GM19035 (cell line): ENCODE measurements around the gene UHRF1.
"Not testable (repeated sequence)": the region's sequence is repeated elsewhere in the genome, so short reads cannot be mapped to it uniquely, and the experiment has no call there.

Experiments
- ATAC-seq: cut with Tn5 transposase; IDR thresholded peaks from one replicate; pipeline ENCODE4 v1.9.1; 2021; ENCODE audit not compliant: unreplicated experiment

UHRF1 gene

DNA sequence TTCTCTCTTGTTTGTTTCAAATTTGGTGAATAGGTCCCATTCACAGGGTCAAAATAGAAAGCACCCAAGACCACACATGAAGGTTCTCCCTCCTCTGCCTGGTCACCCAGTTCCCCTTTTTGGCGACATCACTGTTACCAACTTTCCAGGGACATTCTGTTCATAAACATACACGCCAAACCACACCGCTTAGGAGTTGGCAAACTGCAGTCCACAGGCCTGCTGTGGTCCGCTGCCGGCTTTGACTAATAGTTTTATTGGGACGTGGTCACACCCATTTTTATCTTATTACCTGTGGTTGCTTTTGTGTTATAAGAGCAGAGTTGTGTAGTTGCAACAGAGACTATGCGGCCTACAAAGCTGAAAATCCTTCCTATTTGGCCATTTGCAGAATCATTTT lies 24.2 kb downstream of the UHRF1 start:
- ATAC-seq = no peak

DNA sequence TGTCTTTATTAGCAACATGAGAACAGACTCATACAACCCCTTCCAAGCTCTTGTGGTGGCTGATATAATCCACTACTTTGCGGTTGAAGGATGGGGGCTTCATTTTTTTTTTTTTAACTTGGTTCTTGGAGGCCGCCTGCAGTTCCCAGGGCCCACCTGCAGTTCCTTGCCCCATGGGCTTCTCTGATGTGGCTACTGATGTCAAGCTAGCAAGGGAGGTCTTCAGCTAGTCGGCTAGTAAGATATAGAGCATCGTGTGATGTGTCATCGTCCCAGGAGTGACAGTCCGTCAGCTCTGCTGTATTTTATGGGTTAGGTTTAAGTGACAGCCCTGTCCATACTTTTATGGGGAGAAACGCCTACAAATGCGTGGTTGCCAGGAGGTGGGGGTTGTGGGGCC lies 26.1 kb downstream of the UHRF1 start:
- no peak for ATAC-seq

DNA sequence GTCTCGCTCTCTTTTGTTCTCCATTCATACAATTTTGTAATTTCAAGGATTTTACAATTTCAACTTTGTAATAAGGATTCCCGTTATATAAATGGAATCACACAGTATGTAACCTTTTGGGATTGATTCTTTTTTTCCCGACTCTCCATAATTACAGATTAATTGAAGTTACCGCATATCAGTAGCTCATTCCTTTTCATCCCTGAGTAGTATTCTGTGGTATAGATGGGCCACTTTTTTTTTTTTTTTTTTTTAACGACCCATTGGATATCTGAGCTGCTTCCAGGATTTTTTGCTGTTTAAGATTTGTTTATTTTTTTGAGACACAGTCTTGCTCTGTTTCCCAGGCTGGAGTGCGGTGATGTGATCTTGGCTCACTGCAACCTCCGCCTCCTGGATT lies 27.8 kb downstream of the UHRF1 start:
- no peak for ATAC-seq

DNA sequence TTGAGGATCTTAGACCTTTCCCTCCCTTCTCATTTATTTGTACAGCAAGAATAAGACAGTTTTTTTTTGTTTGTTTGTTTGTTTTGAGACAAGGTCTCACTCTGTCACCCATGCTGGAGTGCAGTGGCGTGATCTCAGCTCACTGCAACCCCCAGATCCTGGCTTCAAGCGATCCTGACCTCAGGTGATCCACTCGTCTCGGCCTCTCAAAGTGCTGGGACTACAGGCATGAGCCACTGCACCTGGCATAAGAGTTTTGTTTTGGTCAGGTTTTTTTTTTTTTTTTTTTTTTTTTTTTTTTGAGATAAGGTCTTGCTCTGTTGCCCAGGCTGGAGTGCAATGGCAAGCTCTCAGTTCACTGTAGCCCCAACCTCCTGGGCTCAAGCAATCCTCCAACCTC lies 29.2 kb downstream of the UHRF1 start:
- ATAC-seq = not testable (repeated sequence)

GRCh38 chr19:4939466-4939865 lies 30.2 kb downstream of the UHRF1 start:
- ATAC-seq = no peak

DNA sequence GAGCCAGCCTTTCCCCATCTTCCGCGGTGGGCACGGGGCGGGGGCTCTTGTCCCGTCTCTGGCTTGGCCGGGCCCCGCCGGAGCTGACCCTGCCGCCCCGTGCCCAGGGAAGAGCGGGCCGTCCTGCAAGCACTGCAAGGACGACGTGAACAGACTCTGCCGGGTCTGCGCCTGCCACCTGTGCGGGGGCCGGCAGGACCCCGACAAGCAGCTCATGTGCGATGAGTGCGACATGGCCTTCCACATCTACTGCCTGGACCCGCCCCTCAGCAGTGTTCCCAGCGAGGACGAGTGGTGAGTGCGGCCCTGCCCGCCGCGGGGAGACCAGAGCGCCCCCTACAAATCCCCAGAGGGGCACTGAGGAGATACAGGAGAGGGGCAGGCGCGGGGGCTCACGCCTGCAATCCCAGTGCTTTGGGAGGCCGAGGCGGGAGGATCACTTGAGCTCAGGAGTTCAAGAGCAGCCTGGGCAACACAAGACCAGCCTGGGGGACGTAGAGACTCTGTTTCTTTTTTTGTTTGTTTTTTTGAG lies 32.4 kb downstream of the UHRF1 start:
- ATAC-seq = not testable (repeated sequence)

DNA sequence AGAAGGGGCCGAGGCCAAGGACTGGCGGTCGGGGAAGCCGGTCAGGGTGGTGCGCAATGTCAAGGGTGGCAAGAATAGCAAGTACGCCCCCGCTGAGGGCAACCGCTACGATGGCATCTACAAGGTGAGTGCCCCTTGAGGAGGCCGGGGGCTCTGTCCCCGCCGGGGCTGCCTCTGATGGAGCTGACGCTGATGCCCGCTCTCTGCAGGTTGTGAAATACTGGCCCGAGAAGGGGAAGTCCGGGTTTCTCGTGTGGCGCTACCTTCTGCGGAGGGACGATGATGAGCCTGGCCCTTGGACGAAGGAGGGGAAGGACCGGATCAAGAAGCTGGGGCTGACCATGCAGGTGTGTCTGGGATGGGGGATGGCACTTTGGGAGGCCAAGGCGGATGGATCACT lies 41.3 kb downstream of the UHRF1 start:
- not testable (repeated sequence) for ATAC-seq

- ATAC-seq = no peak
Observed at GRCh38 chr19:4951656-4952055, 42.4 kb downstream of the UHRF1 start.

- ATAC-seq = no peak
Observed at GRCh38 chr19:4952945-4953344, 43.6 kb downstream of the UHRF1 start.

GRCh38 chr19:4954320-4955149 lies 45.2 kb downstream of the UHRF1 start:
- ATAC-seq = not testable (repeated sequence)

DNA sequence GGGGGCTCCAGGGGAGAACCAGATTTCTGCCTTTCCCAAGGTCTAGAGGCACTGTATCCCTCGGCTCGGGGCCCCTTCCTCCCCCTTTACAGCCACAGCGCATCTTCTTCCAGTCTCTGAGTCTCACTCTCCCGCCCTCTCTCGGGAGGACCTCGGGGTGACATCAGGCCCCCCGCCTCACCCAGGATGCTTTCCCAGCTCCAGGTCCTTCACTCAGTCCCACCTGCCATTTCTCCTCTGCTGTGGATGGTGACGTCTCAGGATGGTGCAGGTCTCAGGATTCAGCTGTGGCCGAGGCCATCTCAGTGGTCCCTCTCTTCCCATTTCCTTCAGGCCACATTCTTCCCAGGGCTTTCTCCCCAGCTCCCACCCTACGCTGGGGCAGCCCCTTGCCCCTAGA lies 46.0 kb downstream of the UHRF1 start:
- no peak for ATAC-seq

DNA sequence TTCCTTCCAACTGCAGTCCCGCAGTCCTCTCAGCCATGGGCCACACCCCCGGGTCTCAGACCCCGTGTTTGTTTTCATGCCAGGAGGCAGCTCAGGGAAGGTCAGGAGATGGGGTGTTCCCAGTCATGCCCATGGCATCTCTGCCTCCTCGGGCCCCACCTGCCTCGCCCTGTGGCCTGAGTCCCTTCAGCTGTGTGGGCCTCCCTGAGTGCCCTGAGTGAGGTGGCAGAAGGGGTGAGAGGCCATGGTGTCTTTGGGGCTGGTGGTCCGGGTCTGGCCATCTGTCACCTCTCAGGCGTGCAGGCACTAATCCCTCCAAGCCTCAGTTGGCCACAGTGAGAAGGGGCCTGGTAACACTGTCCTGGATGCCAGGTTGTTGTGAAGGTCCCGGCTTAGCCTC lies 48.7 kb downstream of the UHRF1 start:
- no peak for ATAC-seq

- ATAC-seq = no peak
Observed at GRCh38 chr19:4962085-4962619, 52.9 kb downstream of the UHRF1 start.

DNA sequence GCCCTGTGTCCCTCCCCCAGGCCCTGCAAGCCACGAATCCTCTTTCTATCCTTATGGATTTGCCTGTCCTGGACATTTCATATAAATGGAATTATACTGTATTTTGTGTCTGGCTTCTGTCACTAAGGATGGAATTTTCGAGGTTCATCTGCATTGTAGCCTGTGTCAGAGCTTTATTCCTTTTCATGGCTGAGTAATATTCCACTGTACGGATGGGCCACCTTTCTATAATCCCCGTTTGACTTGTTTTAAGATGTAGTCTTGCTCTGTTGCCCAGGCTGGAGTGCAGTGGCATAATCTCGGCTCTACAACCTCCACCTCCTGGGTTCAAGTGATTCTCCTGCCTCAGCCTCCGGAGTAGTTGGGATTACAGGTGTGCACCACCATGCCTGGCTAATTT lies 55.8 kb downstream of the UHRF1 start:
- ATAC-seq = no peak

- ATAC-seq = no peak
Observed at GRCh38 chr19:4966591-4966990, 57.3 kb downstream of the UHRF1 start.

DNA sequence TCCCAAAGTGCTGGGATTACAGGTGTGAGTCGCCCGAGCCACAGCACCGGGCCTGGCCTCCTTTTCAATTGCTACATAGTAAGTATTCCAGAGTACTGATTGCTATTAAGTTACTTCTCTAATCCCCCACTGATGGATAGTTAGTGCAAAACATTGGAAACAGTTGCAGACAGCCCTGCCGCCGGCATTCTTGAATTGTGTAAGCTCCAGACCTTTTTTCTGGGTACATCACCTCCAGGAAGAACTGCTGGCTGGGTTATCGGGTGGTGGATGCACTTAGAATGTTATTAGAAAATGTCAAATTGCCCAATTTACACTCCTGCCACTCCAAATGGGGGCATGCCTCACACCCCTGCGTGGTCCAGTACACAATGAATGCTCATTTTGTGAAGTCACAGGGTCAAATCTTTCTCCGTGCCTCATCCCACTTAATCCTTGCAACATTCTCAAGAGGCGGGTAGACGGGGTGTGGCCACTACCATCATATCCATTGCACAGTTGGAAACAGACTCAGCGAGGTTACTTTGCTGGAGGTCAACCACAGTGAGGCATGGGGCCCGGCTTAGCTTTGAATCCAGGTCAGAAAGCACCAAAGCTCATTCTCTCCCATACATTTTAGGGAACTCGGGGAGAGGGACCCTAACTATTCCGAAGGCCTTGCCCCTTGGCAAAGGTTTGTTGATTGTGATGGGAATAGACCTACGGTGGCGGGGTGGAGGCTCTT lies 58.6 kb downstream of the UHRF1 start:
- no peak for ATAC-seq

GRCh38 chr19:4968462-4969291 lies 59.4 kb downstream of the UHRF1 start, which contains the start of gene KDM4B:
Gene KDM4B, plus strand, starts transcription at chr19:4969113. Its CDS starts 63,778 bp downstream, at chr19:5032891.
- peak; percentile 89 for ATAC-seq

GRCh38 chr19:4969292-4969771 lies 60.0 kb downstream of the UHRF1 start:
- no peak for ATAC-seq

DNA sequence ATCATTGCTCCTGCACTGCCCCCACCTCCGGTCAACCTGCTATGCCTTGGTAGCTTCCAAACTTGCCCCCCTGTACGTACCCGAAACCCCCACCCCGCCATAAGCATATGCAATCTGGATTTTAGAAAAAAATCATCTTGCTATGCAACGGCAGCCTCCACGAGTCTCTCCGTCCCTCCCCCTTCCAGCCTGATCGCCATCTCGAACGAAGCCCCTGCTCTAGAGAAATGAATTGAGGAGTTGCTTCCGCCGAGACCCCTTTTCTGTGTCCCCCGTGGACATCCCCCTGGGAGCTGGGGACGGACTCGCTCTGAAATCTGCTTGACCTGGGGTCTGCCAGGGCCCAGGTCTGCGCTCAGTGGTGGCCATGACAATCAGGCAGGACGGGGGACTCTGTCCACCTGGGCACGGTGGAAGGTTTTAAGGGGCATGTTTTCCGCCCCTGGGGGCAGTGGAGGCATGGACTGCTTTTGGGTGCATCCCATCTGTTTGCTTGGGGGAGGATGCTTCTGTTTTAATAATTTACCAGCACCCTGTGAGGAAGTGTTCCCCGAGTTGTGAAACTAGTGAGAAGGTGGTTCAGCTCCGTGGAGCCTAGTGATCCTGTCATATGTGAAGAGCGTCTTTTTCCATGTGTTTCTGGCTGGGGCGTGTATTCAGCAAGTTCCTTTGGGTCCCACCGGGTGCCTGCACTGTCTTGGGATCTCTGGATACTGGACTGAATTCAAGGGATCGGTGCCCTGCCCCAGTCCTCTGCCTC lies 60.7 kb downstream of the UHRF1 start:
- no peak for ATAC-seq
